Measurements from ENCODE around the gene GABRB3.
"Not testable (repeated sequence)": the region's sequence is repeated elsewhere in the genome, so short reads cannot be mapped to it uniquely, and the experiment has no call there.

Gene GABRB3

DNA sequence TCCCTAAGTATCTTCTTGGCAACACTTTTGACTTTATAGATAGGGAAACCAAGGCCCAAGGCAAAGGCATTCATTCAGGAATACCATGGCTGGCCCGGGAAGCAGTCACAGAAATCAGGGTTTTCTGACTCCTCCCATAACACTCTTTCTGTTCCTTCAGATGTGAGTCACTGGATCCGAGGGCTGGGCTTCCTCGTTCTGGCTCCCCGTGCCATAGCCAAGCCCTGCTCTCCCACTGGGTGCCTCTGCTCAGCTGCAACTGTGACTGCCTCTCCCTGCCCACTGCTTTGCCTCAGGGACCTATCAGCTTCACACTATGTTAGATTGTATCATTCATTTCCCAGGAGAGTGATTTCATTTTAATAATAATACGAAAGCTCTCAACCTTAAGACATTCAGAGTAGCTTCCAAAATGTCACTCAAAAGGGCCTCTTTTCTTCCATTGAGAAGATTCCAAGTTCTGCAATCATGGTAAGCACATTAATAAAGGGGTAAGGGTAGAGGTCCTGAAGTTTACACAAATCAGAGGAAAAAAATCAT lies 50.2 kb downstream of the GABRB3 start:
- TF ChIP-seq, protein P1, sequence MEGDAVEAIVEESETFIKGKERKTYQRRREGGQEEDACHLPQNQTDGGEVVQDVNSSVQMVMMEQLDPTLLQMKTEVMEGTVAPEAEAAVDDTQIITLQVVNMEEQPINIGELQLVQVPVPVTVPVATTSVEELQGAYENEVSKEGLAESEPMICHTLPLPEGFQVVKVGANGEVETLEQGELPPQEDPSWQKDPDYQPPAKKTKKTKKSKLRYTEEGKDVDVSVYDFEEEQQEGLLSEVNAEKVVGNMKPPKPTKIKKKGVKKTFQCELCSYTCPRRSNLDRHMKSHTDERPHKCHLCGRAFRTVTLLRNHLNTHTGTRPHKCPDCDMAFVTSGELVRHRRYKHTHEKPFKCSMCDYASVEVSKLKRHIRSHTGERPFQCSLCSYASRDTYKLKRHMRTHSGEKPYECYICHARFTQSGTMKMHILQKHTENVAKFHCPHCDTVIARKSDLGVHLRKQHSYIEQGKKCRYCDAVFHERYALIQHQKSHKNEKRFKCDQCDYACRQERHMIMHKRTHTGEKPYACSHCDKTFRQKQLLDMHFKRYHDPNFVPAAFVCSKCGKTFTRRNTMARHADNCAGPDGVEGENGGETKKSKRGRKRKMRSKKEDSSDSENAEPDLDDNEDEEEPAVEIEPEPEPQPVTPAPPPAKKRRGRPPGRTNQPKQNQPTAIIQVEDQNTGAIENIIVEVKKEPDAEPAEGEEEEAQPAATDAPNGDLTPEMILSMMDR (IDR thresholded peaks at IDR 0.05; ENCODE audit: insufficient read depth, low read depth, low read length, missing control alignments) = no peak
- H3K4me3 ChIP-seq (ENCODE audit: low read length) = no peak overlapping the region
- peak; percentile 6 for DNase-seq (ENCODE audit: low read depth)

DNA sequence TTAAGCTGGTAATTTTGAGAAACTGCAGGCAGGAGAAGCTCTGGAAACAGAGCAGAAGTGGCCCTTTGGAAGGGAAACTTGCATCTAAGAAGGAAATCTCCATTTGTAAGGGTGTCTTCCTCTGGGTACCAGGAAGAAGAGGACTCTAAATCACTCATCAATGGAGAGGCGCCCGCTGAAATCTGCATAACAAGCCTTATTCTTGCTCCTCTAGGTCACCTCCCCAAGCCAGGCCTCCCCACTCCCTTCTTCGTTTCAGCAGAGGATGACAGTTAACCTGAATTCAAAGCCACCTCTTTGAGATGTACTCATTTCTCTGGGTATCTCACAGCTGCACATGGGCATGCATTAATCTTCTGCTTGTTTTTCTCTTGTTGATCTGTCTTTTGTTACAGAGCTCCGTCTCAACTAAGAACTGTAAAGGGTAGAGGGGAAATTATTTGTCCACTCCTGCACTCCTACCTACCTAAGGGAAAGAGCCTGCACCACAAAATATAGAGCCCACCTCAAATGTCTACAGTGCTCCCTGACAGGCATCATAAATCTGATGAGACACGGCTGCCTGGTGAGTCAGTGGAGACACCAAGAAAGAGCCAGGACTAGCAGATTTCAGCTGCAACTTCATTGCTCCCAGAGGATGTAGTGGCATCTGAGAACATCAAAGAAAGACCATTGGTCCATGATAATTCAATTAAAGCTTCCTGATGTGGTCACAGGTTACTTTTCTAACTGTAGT lies 51.5 kb downstream of the GABRB3 start:
- no peak overlapping the region for H3K4me3 ChIP-seq (ENCODE audit: low read length)
- TF ChIP-seq, protein P1 (IDR thresholded peaks at IDR 0.05; ENCODE audit: insufficient read depth, low read depth, low read length, missing control alignments) = no peak
- no peak for DNase-seq (ENCODE audit: low read depth)

DNA sequence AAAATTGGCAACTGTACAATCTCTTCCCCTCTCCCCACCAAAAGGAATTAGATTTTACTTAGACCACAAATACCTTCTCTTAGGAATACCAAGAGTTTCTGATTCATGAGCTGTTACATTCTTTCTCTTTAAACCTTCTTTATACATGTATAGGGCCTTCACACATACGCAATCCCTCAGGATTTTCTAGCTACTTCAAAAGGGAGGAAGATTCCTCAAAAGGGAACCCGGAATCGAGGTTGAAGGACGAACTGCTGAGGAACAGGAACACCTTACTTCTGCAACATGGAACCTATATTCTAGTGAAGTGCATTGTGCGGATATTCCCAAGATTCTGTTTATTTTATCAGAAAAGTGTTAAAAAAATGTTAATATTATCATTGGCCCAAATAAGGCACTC lies 52.3 kb downstream of the GABRB3 start:
- H3K4me3 ChIP-seq (ENCODE audit: low read length) = no peak overlapping the region
- TF ChIP-seq, protein P1 (IDR thresholded peaks at IDR 0.05; ENCODE audit: insufficient read depth, low read depth, low read length, missing control alignments) = no peak
- DNase-seq (ENCODE audit: low read depth) = no peak

DNA sequence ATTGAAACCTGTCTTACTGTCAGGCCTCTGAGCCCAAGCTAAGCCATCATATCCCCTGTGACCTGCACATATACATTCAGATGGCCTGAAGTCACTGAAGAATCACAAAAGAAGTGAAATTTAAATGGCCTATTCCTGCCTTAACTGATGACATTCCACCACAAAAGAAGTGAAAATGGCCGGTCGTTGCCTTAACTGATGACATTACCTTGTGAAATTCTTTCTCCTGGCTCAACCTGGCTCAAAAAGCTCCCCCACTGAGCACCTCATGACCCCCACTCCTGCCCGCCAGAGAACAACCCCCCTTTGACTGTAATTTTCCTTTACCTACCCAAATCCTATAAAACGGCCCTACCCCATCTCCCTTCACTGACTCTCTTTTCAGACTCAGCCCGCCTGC lies 53.0 kb downstream of the GABRB3 start:
- DNase-seq (ENCODE audit: low read depth) = not testable (repeated sequence)

DNA sequence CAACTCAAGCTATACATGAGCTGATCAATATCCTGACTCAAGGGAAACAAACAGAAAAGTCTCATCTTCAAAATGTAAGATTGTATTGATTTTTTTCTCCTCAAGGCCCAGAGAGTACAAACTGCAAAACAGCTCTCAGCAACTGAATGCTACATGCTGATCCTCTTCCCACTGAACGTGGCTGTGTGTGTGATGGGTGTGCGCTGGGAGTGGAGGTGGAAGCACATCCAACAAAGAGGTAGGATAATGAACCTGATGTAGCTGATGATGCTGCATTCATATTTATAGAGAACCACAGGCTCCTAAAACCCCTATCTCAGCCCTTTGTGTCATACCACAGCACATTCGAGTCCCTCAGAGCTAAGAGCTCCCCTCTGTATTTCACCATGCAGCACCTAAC lies 56.8 kb downstream of the GABRB3 start:
- no peak for DNase-seq (ENCODE audit: low read depth)
- TF ChIP-seq, protein P1 (IDR thresholded peaks at IDR 0.05; ENCODE audit: insufficient read depth, low read depth, low read length, missing control alignments) = no peak

More for the DNA sequence above, 53.0 kb downstream of the GABRB3 start:
- H3K4me3 ChIP-seq (ENCODE audit: low read length) = not testable (repeated sequence)

DNA sequence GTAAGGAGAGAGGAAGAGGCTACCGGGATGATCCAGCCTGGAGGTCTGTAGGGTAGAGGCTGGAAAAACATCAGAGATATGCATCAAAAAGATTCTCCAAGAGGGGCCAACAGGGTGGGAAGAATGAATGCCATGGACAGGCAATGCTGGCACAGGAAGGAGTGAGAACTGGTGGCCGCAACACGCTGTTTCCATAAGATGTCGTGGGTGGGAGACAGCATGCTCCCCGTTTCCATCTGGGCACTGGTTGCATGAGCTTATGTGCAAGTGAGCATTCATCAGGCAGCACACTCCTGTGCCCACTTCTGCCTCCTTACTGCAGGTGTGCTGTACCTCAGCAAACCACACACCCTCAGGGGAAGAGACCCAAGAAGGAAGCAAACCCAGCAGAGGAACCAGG lies 59.4 kb downstream of the GABRB3 start:
- TF ChIP-seq, protein P1 (IDR thresholded peaks at IDR 0.05; ENCODE audit: insufficient read depth, low read depth, low read length, missing control alignments) = no peak
- no peak for DNase-seq (ENCODE audit: low read depth)
- H3K4me3 ChIP-seq (ENCODE audit: low read length) = no peak overlapping the region

More for the DNA sequence above, 56.8 kb downstream of the GABRB3 start:
- no peak overlapping the region for H3K4me3 ChIP-seq (ENCODE audit: low read length)

DNA sequence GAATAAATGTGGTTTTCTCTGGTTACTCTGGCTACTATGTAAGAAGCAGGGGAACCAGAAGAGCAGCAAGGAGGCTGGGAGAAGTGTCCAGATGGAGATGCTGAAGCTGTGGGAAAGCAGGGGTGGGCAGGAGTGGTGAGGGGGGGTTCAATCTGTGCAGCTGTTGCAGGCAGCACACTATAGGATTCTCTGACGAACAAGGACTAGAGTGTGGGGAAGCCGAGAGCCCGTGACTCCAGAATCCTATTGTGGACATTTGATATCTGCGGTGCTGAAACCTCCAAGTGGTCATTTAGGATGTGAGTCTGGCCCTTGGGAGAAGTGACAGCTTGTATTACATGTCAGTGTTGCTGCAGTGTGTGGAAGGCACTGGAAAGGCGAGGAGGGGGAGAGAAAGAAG lies 60.5 kb downstream of the GABRB3 start:
- DNase-seq (ENCODE audit: low read depth) = no peak
- TF ChIP-seq, protein P1 (IDR thresholded peaks at IDR 0.05; ENCODE audit: insufficient read depth, low read depth, low read length, missing control alignments) = no peak

More for the DNA sequence above, 60.5 kb downstream of the GABRB3 start:
- H3K4me3 ChIP-seq (ENCODE audit: low read length) = no peak overlapping the region
